Nephron (organoid): ENCODE results near the gene MED13L.

Source experiments
- H3K27ac Mint-ChIP-seq, 3 experiments: 2 replicates each; pipeline ENCODE4 v1.8.0; 2020; ENCODE audit warnings: mixed read lengths in 3 of 3, mild to moderate bottlenecking in 2 of 3, moderate library complexity in 1 of 3
- H3K27me3 Mint-ChIP-seq: 2 replicates; pipeline ENCODE4 v1.8.0; 2021; ENCODE audit warnings: low read depth, mild to moderate bottlenecking, moderate library complexity, mixed read lengths
- H3K36me3 Mint-ChIP-seq: 2 replicates; pipeline ENCODE4 v1.8.0; 2020; ENCODE audit warnings: low read depth, mixed read lengths
- H3K4me1 Mint-ChIP-seq: 2 replicates; pipeline ENCODE4 v1.8.0; 2020; ENCODE audit warnings: mixed read lengths
- H3K4me3 Mint-ChIP-seq, 3 experiments: 2 replicates each; pipeline ENCODE4 v1.8.0; 2020; ENCODE audit warnings: mild to moderate bottlenecking in 3 of 3, mixed read lengths in 3 of 3, moderate library complexity in 2 of 3
- H3K9me3 Mint-ChIP-seq: 2 replicates; pipeline ENCODE4 v1.8.0; 2020; ENCODE audit warnings: mixed read lengths
- TF ChIP-seq, protein P1 (sequence below), 3 experiments: fragments of 200-600 bp; sonication (generic); IDR thresholded peaks; one replicate each; pipeline ENCODE4 v1.5.0; 2021; ENCODE audit warnings: antibody characterized with exemption in 3 of 3; ENCODE audit not compliant: unreplicated experiment in 3 of 3

MED13L gene

DNA sequence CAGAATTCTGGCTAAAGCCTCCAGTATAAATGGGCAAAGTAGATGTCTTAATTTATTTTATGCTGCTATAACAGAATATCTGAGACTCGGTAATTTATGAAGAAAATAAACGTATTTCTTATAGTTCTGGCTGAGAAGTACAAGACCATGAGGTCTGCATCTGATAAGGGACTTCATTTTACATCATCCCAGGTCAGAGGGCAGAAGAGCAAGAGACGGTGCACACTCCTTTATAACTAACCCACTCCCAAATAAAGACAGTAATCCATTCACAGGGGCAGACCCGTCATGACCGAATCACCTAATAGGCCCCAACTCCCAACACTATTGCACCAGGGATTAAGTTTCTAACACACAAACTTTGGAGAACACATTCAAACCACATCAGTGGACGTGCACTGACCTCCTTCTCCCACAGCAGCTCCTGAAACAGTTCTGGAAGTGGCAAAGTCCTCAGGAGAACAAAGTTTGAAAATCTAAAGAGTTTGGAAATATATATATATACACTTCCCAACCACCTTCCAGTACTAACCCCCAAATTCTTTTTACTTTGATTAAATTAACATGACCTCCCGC, 116.5 kb downstream of the MED13L start:
- H3K4me1 Mint-ChIP-seq: peaks cover 70% of the 10 kb centered on the region
- TF ChIP-seq, protein P1, sequence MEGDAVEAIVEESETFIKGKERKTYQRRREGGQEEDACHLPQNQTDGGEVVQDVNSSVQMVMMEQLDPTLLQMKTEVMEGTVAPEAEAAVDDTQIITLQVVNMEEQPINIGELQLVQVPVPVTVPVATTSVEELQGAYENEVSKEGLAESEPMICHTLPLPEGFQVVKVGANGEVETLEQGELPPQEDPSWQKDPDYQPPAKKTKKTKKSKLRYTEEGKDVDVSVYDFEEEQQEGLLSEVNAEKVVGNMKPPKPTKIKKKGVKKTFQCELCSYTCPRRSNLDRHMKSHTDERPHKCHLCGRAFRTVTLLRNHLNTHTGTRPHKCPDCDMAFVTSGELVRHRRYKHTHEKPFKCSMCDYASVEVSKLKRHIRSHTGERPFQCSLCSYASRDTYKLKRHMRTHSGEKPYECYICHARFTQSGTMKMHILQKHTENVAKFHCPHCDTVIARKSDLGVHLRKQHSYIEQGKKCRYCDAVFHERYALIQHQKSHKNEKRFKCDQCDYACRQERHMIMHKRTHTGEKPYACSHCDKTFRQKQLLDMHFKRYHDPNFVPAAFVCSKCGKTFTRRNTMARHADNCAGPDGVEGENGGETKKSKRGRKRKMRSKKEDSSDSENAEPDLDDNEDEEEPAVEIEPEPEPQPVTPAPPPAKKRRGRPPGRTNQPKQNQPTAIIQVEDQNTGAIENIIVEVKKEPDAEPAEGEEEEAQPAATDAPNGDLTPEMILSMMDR (IDR thresholded peaks at IDR 0.05; ENCODE audit: unreplicated experiment in 3 of 3): no peak
- peak overlapping the region; percentile 9 to 70 (median 32) for H3K27ac Mint-ChIP-seq
- no peak overlapping the region for H3K4me3 Mint-ChIP-seq
- no peaks in the 10 kb centered on the region for H3K36me3 Mint-ChIP-seq
- H3K9me3 Mint-ChIP-seq: no peaks in the 10 kb centered on the region
- H3K27me3 Mint-ChIP-seq: no peaks in the 10 kb centered on the region

DNA sequence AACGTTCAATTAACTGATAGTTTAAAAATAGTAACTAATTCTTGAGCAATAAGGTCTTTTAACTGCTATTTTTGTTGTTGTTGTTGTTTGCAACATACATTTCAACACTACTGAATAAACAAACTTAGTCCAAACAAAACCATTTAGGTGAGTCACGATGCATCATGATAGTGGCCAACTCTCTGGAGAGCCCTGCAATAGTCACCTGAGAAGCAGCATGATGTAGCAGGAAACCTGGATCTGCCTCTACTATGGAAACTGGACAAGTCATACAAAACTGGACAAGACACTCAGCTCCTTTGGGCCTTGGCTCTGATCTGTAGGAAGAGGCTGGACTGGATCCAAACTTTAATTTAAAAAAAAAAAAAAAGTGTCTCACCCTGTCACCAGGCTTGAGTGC, 117.3 kb downstream of the MED13L start:
- Mint-ChIP-seq H3K36me3 (no peaks in the 10 kb centered on the region), H3K27me3 (no peaks in the 10 kb centered on the region)

DNA sequence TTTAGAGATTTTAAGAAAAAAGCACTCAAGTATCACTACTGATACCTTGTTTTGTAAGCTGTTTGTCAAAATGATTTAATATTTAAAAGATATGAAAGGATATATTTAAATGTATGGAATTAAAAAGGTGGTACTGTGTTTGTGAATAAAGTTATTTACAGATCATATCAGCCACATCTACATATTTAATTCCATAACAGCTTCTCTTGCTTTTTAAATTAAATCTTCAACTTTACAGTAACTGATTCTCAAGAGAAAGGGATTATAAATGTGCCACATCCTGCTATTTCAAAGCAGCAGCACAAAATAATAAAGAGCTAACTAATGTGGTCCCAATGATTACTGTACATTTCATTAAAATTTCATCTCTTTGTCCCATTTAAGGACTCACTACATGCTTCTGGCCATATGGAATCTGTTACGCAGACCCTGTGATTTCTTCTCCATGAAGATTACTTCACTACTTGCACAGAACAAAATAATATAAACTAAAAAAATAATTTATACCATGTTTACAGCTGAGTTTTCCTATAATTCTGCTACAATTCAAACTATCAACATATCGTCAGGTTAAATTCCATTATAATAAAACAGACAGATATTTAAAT, 117.8 kb downstream of the MED13L start:
- Mint-ChIP-seq H3K4me3 (no peak overlapping the region), H3K9me3 (no peaks in the 10 kb centered on the region), H3K27ac (peak overlapping the region in 1 of 3 experiments; percentile 65), H3K4me1 (peaks cover 59% of the 10 kb centered on the region), H3K27me3 (no peaks in the 10 kb centered on the region), H3K36me3 (no peaks in the 10 kb centered on the region)
- TF ChIP-seq, protein P1 (IDR thresholded peaks at IDR 0.05; ENCODE audit: unreplicated experiment in 3 of 3): no peak

More for the DNA sequence above, 117.3 kb downstream of the MED13L start:
- no peak overlapping the region for H3K27ac Mint-ChIP-seq
- H3K4me3 Mint-ChIP-seq: no peak overlapping the region
- TF ChIP-seq, protein P1 (IDR thresholded peaks at IDR 0.05; ENCODE audit: unreplicated experiment in 3 of 3): no peak
- no peaks in the 10 kb centered on the region for H3K9me3 Mint-ChIP-seq
- peaks cover 64% of the 10 kb centered on the region for H3K4me1 Mint-ChIP-seq

DNA sequence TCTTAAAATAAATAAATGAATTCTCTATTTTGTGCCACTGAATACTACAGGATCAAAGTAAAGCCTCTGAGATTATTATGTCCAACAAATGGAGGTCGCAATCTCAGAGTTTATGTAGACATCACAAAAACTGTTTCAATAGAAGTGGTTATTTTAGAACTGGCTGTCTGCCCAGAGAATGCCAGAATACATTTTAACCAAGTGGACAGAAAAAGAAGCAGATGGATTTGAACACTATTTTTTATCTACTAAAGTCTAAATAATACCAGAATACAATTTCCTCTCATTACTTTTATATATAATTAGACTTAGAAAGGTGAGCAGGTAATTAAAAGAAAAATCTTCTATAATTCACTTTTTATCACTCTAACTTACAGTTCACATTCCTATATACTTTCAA, 118.3 kb downstream of the MED13L start:
- Mint-ChIP-seq H3K36me3 (no peaks in the 10 kb centered on the region), H3K4me3 (no peak overlapping the region), H3K27me3 (no peaks in the 10 kb centered on the region), H3K4me1 (peaks cover 54% of the 10 kb centered on the region), H3K27ac (peak overlapping the region; percentile 59 to 65 (median 60)), H3K9me3 (no peaks in the 10 kb centered on the region)
- TF ChIP-seq, protein P1 (IDR thresholded peaks at IDR 0.05; ENCODE audit: unreplicated experiment in 3 of 3): no peak

DNA sequence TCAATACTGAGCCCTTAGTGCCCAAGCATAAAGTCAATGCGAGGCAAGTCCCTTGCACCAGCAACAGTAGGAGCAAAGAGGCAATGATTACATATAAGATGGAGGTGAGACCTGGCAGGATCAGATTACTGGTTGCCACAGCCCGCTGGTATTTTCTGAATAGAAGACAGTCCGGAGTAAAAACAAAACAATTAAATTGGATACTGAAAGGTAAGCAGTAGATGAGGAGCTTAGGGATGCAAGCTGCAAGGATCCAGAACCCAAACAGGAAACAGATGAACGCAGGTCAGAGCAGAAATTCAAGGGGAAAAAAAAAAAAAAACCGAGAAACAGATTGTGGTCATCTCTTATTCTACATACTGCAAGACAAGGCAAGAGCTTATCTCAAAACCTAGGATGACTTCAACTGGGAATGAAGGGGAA, 119.6 kb downstream of the MED13L start:
- TF ChIP-seq, protein P1 (IDR thresholded peaks at IDR 0.05; ENCODE audit: unreplicated experiment in 3 of 3): no peak
- no peaks in the 10 kb centered on the region for H3K36me3 Mint-ChIP-seq
- peaks cover 60% of the 10 kb centered on the region for H3K4me1 Mint-ChIP-seq
- H3K27me3 Mint-ChIP-seq: no peaks in the 10 kb centered on the region
- no peaks in the 10 kb centered on the region for H3K9me3 Mint-ChIP-seq
- H3K27ac Mint-ChIP-seq: peak overlapping the region in 1 of 3 experiments; percentile 14
- peak overlapping the region in 1 of 3 experiments; percentile 7 for H3K4me3 Mint-ChIP-seq

DNA sequence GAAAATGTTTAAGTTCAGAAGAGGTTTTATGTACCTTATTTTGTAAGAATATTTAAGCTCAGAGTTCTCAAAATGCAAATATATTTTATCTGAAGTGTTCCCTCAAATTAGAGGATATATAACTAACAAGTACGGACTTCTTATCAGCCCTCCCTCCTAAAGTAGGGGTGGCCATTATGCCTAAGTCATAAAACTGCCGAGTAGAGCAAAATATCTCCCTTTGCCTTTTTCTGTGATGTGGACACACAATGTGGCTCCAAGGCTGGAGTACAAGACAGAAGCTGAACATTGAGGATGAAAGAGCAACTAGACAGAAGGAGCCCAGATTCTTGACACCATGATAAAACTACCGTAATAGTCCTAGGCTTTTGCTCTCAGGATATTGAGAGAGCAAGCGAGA, 120.9 kb downstream of the MED13L start:
- Mint-ChIP-seq H3K27ac (peak overlapping the region in 1 of 3 experiments; percentile 13), H3K9me3 (no peaks in the 10 kb centered on the region), H3K4me3 (no peak overlapping the region), H3K36me3 (no peaks in the 10 kb centered on the region), H3K27me3 (no peaks in the 10 kb centered on the region), H3K4me1 (peaks cover 64% of the 10 kb centered on the region)
- TF ChIP-seq, protein P1 (IDR thresholded peaks at IDR 0.05; ENCODE audit: unreplicated experiment in 3 of 3): no peak
